Epithelial cell of esophagus (primary cell): ENCODE results near the gene VTA1.
"Not testable (repeated sequence)": the region's sequence is repeated elsewhere in the genome, so short reads cannot be mapped to it uniquely, and the experiment has no call there.

ENCODE experiments used
- DNase-seq: peaks from one replicate; pipeline ENCODE4 v3.0.0; 2010; ENCODE audit warnings: low read depth
- H3K4me3 ChIP-seq: 2 replicates; pipeline ENCODE4 v1.5.1; 2011; ENCODE audit warnings: mild to moderate bottlenecking, low read length, control low read depth
- TF ChIP-seq, protein P1 (sequence below): IDR thresholded peaks from 2 replicates; pipeline ENCODE4 v1.5.1; 2011; ENCODE audit warnings: low read depth, mild to moderate bottlenecking, low read length, control low read depth, inconsistent platforms; ENCODE audit not compliant: insufficient read depth; ENCODE audit errors: missing control alignments

Gene VTA1

DNA sequence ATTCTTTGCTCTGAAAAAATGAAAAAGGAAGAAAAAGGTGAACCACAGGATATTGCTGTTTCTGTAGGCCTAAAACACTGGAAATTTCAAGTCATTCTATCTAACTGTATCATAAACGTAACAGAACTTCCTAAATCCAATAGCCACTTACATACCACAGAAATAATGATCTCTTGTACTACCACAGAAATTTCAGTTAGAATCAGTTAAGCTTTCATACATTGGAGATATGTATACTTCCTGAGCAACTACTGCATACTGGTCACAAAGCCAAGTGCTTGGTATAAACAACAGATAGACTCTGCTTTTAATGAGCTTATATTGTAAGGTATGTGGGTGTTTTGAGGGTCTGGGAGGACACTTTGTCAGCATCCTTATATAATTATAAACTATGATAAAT lies 38.6 kb downstream of the VTA1 start:
- DNase-seq = no peak
- TF ChIP-seq, protein P1, sequence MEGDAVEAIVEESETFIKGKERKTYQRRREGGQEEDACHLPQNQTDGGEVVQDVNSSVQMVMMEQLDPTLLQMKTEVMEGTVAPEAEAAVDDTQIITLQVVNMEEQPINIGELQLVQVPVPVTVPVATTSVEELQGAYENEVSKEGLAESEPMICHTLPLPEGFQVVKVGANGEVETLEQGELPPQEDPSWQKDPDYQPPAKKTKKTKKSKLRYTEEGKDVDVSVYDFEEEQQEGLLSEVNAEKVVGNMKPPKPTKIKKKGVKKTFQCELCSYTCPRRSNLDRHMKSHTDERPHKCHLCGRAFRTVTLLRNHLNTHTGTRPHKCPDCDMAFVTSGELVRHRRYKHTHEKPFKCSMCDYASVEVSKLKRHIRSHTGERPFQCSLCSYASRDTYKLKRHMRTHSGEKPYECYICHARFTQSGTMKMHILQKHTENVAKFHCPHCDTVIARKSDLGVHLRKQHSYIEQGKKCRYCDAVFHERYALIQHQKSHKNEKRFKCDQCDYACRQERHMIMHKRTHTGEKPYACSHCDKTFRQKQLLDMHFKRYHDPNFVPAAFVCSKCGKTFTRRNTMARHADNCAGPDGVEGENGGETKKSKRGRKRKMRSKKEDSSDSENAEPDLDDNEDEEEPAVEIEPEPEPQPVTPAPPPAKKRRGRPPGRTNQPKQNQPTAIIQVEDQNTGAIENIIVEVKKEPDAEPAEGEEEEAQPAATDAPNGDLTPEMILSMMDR = no peak
- no peak overlapping the region for H3K4me3 ChIP-seq

DNA sequence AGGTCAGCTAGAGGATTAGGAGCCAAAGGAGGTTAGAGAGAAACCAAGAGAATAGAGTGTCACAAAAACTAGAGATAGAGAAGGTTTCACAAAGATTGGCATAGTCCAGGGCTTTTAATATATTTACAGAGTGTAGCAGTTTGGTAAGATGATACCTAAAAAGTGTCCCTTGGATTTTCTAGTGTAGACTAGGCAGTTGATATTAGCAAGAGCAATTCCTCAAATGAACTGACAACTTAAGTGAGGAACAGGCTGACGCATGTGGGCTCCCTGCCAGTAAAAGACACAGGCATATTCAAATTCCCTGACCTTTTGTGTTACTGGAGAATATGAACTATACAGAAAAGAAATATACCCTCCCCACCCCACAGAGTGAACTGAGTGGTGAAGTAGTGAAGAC lies 40.1 kb downstream of the VTA1 start:
- DNase-seq = peak; percentile 44
- H3K4me3 ChIP-seq = no peak overlapping the region
- TF ChIP-seq, protein P1 = no peak

DNA sequence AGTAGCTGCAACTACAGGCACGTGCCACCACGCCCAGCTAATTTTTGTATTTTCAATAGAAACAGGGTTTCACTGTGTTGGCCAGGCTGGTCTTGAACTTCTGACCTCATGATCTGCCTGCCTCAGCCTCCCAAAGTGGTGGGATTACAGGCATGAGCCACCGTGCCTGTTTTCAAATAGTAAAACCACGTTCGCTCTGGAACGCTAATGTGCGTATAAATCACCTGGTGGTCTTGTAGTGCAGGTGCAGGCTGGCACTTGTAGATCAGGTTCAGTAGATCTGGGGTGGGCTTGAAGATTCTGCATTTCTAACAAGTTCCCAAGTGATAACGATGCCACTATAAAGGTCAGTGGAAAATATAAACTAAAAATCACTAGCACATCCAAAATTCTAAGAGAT lies 41.3 kb downstream of the VTA1 start:
- TF ChIP-seq, protein P1 = peak; percentile 19
- not testable (repeated sequence) for DNase-seq

DNA sequence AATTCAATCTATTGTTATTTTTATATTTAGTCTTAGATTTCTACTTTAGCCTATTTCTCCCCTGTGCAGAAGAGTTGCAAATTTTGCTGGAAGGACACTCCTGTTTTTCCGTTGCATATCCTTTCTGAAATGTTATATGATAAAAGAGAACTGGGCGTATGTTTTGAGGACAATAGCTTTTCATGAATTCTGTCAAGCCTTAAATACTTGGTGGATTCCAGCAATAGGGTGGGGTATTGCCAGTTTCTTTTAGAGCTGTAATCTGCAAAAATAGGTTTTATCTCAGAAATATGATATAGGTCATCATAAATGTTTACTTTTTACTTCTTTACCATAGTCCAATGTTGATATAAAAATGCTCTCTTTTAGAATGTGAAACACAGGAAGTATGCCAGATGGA lies 42.0 kb downstream of the VTA1 start:
- TF ChIP-seq, protein P1 = no peak
- no peak overlapping the region for H3K4me3 ChIP-seq
- DNase-seq = no peak

More for the DNA sequence above, 41.3 kb downstream of the VTA1 start:
- not testable (repeated sequence) for H3K4me3 ChIP-seq

DNA sequence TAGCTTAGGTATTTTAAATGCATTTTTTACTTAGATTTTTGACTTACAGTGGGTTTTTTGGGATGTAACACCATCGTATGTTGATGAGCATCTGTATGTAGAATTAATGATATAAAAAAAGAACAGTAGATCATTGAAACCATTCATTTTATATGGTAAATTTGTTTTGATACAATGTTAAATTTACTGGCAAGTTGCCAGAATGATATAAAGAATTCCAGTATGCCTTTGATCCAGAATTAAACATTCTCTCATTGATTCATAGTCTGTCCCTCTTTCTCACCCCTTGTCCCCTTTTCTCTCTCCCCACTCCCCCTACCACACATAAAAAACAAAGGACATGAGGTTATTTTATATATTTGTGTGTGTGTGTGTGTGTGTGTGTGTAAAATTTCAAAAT lies 45.3 kb downstream of the VTA1 start:
- H3K4me3 ChIP-seq = no peak overlapping the region
- DNase-seq = no peak
- TF ChIP-seq, protein P1 = no peak

DNA sequence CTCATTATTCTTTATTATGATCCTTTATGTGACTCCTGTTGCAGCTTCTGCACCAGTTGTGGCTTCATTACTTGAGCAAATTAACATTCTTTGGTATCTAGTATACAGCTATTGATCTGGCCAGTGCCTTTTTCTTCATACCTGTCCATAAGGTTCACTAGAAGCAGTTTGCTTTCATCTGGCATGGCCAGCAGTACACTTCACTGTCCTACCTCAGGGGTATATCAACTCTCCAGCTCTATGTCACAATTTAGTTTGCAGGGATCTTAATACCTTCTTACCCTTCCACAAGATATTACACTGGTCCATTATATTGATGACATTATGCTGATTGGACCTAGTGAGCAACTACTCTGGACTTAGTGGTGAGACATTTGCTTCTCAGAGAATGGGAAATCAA lies 46.6 kb downstream of the VTA1 start:
- H3K4me3 ChIP-seq = no peak overlapping the region
- no peak for DNase-seq
- TF ChIP-seq, protein P1 = no peak

DNA sequence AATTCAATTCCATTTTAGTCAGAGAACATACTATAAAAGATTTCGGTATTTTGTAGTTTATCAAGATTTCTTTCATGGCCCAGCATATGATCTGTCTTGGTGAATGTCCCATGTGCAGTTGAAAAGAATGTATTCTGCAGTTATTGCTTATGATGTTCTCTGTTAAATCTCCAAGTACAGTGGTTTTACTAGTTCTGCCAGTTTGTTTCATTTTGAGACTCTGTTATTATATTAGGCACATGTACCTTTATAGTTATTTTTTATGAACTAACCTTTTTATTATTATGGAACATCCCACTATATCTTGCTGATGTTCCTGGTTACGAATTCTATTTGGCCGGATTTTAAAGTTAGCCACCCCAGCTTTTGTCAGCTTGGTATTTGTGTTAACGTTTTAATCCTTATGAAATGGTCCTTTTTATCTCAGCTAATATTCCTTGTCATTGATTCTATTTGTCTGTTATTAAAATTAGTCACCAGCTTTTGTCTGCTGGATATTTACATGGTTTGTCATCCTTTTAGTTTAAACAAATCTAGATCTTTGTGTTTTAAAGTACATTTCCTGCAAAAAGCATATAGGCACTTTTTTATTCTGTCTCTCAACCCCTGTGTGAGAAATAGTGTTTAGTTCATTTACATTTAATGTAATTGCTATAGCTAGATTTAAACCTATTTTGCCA lies 48.9 kb downstream of the VTA1 start:
- peak; percentile 49 for DNase-seq
- H3K4me3 ChIP-seq = no peak overlapping the region
- TF ChIP-seq, protein P1 = no peak
